ENCODE results near the gene LRRC46. TPM values are rescaled to one million over a fixed set of nuclear protein-coding genes. Genes with fewer than 3 reads are reported as not detected.
A peak's percentile ranks its signal among the peaks of the same experiment; 100 is the strongest.

LRRC46 gene
- total and polyA plus RNA-seq, 2 of the 13 experiments (the other 11 are each of a cell fraction or from before 2014, with no cell fraction given): 0.09 TPM

DNA sequence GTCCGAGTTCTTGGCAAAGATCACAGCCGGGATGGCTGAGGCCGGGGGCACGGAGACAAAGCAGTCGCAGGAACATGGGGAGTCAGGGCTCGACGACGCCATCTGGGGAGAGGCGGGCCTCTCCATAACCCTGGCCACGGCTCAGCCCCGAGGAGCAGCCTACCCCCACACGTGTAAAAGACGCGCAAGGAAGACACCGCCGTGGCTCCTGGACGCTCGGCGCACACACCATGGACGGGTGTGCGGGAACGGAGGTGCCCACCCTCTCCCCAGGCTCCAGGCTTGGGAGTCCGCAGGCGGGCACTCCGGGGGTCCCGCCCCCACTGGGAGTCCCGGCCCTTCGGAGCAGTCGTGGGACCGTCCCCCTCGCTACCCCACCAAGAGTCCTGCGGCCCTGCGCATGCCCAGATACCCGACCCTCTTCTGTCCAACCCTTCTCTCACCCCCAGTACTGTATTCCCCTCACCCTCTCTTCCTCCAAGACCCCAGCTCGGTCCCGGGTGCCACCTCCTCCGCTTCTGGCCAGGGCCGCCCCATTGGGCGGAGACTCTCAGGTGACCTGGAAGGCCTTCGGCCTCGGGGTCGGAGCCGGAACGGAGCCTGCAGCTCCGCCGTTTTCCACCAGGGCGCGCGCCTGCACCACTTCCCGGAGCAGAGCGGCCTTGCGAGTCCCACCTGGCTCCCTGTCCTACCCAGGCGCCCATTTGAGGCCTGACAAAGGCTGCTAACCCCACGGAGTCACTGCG, 9.4 kb downstream of the LRRC46 start, which contains the start of gene SCRN2 (continued):
- TF ChIP-seq, protein P1, sequence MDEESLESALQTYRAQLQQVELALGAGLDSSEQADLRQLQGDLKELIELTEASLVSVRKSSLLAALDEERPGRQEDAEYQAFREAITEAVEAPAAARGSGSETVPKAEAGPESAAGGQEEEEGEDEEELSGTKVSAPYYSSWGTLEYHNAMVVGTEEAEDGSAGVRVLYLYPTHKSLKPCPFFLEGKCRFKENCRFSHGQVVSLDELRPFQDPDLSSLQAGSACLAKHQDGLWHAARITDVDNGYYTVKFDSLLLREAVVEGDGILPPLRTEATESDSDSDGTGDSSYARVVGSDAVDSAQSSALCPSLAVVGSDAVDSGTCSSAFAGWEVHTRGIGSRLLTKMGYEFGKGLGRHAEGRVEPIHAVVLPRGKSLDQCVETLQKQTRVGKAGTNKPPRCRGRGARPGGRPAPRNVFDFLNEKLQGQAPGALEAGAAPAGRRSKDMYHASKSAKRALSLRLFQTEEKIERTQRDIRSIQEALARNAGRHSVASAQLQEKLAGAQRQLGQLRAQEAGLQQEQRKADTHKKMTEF (CRISPR knock-in tag; IDR thresholded peaks at IDR 0.05): peak; percentile 75; the same call in 1 of the 2 replicates
- TF ChIP-seq, protein P2, sequence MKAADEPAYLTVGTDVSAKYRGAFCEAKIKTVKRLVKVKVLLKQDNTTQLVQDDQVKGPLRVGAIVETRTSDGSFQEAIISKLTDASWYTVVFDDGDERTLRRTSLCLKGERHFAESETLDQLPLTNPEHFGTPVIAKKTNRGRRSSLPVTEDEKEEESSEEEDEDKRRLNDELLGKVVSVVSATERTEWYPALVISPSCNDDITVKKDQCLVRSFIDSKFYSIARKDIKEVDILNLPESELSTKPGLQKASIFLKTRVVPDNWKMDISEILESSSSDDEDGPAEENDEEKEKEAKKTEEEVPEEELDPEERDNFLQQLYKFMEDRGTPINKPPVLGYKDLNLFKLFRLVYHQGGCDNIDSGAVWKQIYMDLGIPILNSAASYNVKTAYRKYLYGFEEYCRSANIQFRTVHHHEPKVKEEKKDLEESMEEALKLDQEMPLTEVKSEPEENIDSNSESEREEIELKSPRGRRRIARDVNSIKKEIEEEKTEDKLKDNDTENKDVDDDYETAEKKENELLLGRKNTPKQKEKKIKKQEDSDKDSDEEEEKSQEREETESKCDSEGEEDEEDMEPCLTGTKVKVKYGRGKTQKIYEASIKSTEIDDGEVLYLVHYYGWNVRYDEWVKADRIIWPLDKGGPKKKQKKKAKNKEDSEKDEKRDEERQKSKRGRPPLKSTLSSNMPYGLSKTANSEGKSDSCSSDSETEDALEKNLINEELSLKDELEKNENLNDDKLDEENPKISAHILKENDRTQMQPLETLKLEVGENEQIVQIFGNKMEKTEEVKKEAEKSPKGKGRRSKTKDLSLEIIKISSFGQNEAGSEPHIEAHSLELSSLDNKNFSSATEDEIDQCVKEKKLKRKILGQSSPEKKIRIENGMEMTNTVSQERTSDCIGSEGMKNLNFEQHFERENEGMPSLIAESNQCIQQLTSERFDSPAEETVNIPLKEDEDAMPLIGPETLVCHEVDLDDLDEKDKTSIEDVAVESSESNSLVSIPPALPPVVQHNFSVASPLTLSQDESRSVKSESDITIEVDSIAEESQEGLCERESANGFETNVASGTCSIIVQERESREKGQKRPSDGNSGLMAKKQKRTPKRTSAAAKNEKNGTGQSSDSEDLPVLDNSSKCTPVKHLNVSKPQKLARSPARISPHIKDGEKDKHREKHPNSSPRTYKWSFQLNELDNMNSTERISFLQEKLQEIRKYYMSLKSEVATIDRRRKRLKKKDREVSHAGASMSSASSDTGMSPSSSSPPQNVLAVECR (CRISPR knock-in tag; IDR thresholded peaks at IDR 0.05; ENCODE audit: borderline replicate concordance): peak; percentile 89
- TF ChIP-seq, protein P3, sequence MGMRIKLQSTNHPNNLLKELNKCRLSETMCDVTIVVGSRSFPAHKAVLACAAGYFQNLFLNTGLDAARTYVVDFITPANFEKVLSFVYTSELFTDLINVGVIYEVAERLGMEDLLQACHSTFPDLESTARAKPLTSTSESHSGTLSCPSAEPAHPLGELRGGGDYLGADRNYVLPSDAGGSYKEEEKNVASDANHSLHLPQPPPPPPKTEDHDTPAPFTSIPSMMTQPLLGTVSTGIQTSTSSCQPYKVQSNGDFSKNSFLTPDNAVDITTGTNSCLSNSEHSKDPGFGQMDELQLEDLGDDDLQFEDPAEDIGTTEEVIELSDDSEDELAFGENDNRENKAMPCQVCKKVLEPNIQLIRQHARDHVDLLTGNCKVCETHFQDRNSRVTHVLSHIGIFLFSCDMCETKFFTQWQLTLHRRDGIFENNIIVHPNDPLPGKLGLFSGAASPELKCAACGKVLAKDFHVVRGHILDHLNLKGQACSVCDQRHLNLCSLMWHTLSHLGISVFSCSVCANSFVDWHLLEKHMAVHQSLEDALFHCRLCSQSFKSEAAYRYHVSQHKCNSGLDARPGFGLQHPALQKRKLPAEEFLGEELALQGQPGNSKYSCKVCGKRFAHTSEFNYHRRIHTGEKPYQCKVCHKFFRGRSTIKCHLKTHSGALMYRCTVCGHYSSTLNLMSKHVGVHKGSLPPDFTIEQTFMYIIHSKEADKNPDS (CRISPR knock-in tag; IDR thresholded peaks at IDR 0.05): peak; percentile 89
- TF ChIP-seq ZBTB7B (CRISPR knock-in tag; IDR thresholded peaks at IDR 0.05): peak; percentile 95
- peak; percentile 68 for TF ChIP-seq AGO2 (optimal IDR thresholded peaks at IDR 0.05; ENCODE audit: low read depth, low read length)
- TF ChIP-seq PCBP2 (optimal IDR thresholded peaks at IDR 0.05; ENCODE audit: low read depth, low read length, poor library complexity, severe bottlenecking): peak; percentile 45
- TF ChIP-seq ZNF781 (CRISPR knock-in tag; IDR thresholded peaks at IDR 0.05; ENCODE audit: borderline replicate concordance, not compliant biosample characterization): peak; percentile 13
- TF ChIP-seq, protein P4, sequence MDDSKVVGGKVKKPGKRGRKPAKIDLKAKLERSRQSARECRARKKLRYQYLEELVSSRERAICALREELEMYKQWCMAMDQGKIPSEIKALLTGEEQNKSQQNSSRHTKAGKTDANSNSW (CRISPR knock-in tag; IDR thresholded peaks at IDR 0.05; ENCODE audit: borderline replicate concordance): 0 out of 2 replicates have a peak, but pooled peaks have one; percentile 23
- TF ChIP-seq ATF1 (CRISPR knock-in tag; IDR thresholded peaks at IDR 0.05): no peak
- no peak for TF ChIP-seq ZNF512 (CRISPR knock-in tag; IDR thresholded peaks at IDR 0.05)
- TF ChIP-seq ZNF557 (CRISPR knock-in tag; IDR thresholded peaks at IDR 0.05): no peak
- TF ChIP-seq RNF2 (conservative IDR thresholded peaks at IDR 0.05; ENCODE audit: low read depth): 0 out of 2 replicates have a peak, but pooled peaks have one; percentile 55
- peak; percentile 57; the same call in 1 of the 2 replicates for TF ChIP-seq MEIS1 (CRISPR knock-in tag; IDR thresholded peaks at IDR 0.05; ENCODE audit: borderline replicate concordance)
- no peak for TF ChIP-seq ZNF282 (IDR thresholded peaks at IDR 0.05; ENCODE audit: partially characterized antibody)
- no peak for TF ChIP-seq NFIC (IDR thresholded peaks at IDR 0.05; ENCODE audit: low read length)
- TF ChIP-seq ZNF496 (CRISPR knock-in tag; IDR thresholded peaks at IDR 0.05; ENCODE audit: insufficient replicate concordance): no peak
- peak; percentile 46; the same call in 1 of the 2 replicates for TF ChIP-seq NRL (CRISPR knock-in tag; IDR thresholded peaks at IDR 0.05; ENCODE audit: borderline replicate concordance)
- 0 out of 2 replicates have a peak, but pooled peaks have one; percentile 48 for TF ChIP-seq MED13 (CRISPR knock-in tag; IDR thresholded peaks at IDR 0.05)
- TF ChIP-seq ZNF225 (CRISPR knock-in tag; IDR thresholded peaks at IDR 0.05): no peak; the same call in 1 of the 2 replicates

Data from HepG2 (cell line).